Trophoblast cell (in vitro differentiated cells and primary cell): ENCODE data around the gene ALG11.
A peak's percentile ranks its signal among the peaks of the same experiment; 100 is the strongest.

Experiments used
- DNase-seq, 2 donors: peaks; one replicate each; pipeline ENCODE4 v3.0.0-alpha.2; 2016
- H2AFZ ChIP-seq: 2 replicates; pipeline ENCODE4 v1.6.1; 2013; ENCODE audit warnings: low read length, moderate library complexity, mild to moderate bottlenecking; ENCODE audit not compliant: insufficient read depth, poor library complexity
- H2AK5ac ChIP-seq: 2 replicates; pipeline ENCODE4 v1.6.1; 2013; ENCODE audit warnings: mild to moderate bottlenecking, low read length
- H2BK120ac ChIP-seq: 2 replicates; pipeline ENCODE4 v1.6.1; 2013; ENCODE audit warnings: low read length, mild to moderate bottlenecking, moderate library complexity; ENCODE audit not compliant: insufficient read depth, poor library complexity
- H2BK12ac ChIP-seq: 2 replicates; pipeline ENCODE4 v1.6.1; 2013; ENCODE audit warnings: mild to moderate bottlenecking, low read length, moderate library complexity
- H2BK5ac ChIP-seq: 2 replicates; pipeline ENCODE4 v1.6.1; 2013; ENCODE audit warnings: low read length, low read depth, moderate library complexity, mild to moderate bottlenecking; ENCODE audit not compliant: poor library complexity
- H3K14ac ChIP-seq: 2 replicates; pipeline ENCODE4 v1.6.1; 2013; ENCODE audit warnings: mild to moderate bottlenecking, low read length
- H3K18ac ChIP-seq: 2 replicates; pipeline ENCODE4 v1.6.1; 2013; ENCODE audit warnings: mild to moderate bottlenecking, low read length
- H3K23ac ChIP-seq: 2 replicates; pipeline ENCODE4 v1.6.1; 2013; ENCODE audit warnings: low read length
- H3K27ac ChIP-seq: 2 replicates; pipeline ENCODE4 v1.5.1; 2013; ENCODE audit warnings: low read depth, mild to moderate bottlenecking, inconsistent platforms, low read length, moderate library complexity
- H3K27me3 ChIP-seq: 2 replicates; pipeline ENCODE4 v1.6.1; 2013; ENCODE audit warnings: inconsistent platforms, mild to moderate bottlenecking, low read length, moderate library complexity; ENCODE audit not compliant: insufficient read depth
- H3K36me3 ChIP-seq, 2 experiments: 1 replicate in 1 of 2; 2 replicates in 1 of 2; pipeline ENCODE4 v1.6.1; 2013; ENCODE audit warnings: low read length in 2 of 2, mild to moderate bottlenecking in 2 of 2, moderate library complexity in 1 of 2; ENCODE audit not compliant: insufficient read depth in 2 of 2, control insufficient read depth in 1 of 2
- H3K4ac ChIP-seq: 2 replicates; pipeline ENCODE4 v1.6.1; 2013; ENCODE audit warnings: low read depth, mild to moderate bottlenecking, low read length, moderate library complexity
- H3K4me1 ChIP-seq, 2 experiments: 1 replicate in 1 of 2; 2 replicates in 1 of 2; pipeline ENCODE4 v1.6.1; 2013; ENCODE audit warnings: low read length in 2 of 2, mild to moderate bottlenecking in 2 of 2, moderate library complexity in 1 of 2; ENCODE audit not compliant: insufficient read depth in 2 of 2, control insufficient read depth in 1 of 2
- H3K4me2 ChIP-seq: 2 replicates; pipeline ENCODE4 v1.6.1; 2013; ENCODE audit warnings: inconsistent platforms, mild to moderate bottlenecking, low read length, moderate library complexity
- H3K4me3 ChIP-seq: 2 replicates; pipeline ENCODE4 v1.5.1; 2013; ENCODE audit warnings: mild to moderate bottlenecking, low read depth, low read length, inconsistent platforms
- H3K79me1 ChIP-seq: one replicate; pipeline ENCODE4 v1.6.1; 2013; ENCODE audit warnings: low read length
- H3K79me2 ChIP-seq: 2 replicates; pipeline ENCODE4 v1.6.1; 2013; ENCODE audit warnings: low read length, mild to moderate bottlenecking; ENCODE audit not compliant: control insufficient read depth, insufficient read depth, poor library complexity
- H3K9ac ChIP-seq: 2 replicates; pipeline ENCODE4 v1.6.1; 2013; ENCODE audit warnings: mild to moderate bottlenecking, low read length
- H3K9me3 ChIP-seq: 2 replicates; pipeline ENCODE4 v1.6.1; 2013; ENCODE audit warnings: low read depth, mild to moderate bottlenecking, control low read depth, inconsistent platforms, low read length; ENCODE audit not compliant: insufficient read depth
- H4K12ac ChIP-seq: 2 replicates; pipeline ENCODE4 v1.6.1; 2013; ENCODE audit warnings: low read depth, mild to moderate bottlenecking, low read length, moderate library complexity
- H4K8ac ChIP-seq: 2 replicates; pipeline ENCODE4 v1.6.1; 2013; ENCODE audit warnings: low read depth, mild to moderate bottlenecking, low read length, moderate library complexity
- H4K91ac ChIP-seq: one replicate; pipeline ENCODE4 v1.6.1; 2013; ENCODE audit warnings: low read depth, mild to moderate bottlenecking, low read length, moderate library complexity
- WGBS: extraction: QIAGEN DNeasy Blood & Tissue Kit; methylation state at CpG from one replicate; pipeline ENCODE4 v1.1.7; 2013; ENCODE audit warnings: missing lambda C conversion rate; ENCODE audit not compliant: insufficient read length, insufficient coverage; ENCODE audit errors: extremely low coverage; 5-methylcytosine and 5-hydroxymethylcytosine counted together

Gene ALG11

GRCh38 chr13:52067237-52067636 is 55.0 kb downstream of the ALG11 start:
- H3K36me3 ChIP-seq: peaks cover 0 to 1% of the 10 kb centered on the region in 2 experiments
- H3K4me2 ChIP-seq: no peak overlapping the region
- no peak overlapping the region for H3K14ac ChIP-seq
- H4K8ac ChIP-seq: no peak overlapping the region
- H2AFZ ChIP-seq: no peak overlapping the region
- H2AK5ac ChIP-seq: no peak overlapping the region
- no peak overlapping the region for H3K4me3 ChIP-seq
- H3K4ac ChIP-seq: no peak overlapping the region
- H2BK5ac ChIP-seq: no peak overlapping the region
- no peak overlapping the region for H3K9ac ChIP-seq
- peaks cover 12% of the 10 kb centered on the region for H3K9me3 ChIP-seq
- no peak overlapping the region for H3K23ac ChIP-seq
- H3K79me1 ChIP-seq: no peaks in the 10 kb centered on the region
- H2BK120ac ChIP-seq: no peak overlapping the region
- H3K18ac ChIP-seq: no peak overlapping the region
- no peak overlapping the region for H3K27ac ChIP-seq
- H3K27me3 ChIP-seq: no peaks in the 10 kb centered on the region
- DNase-seq: no peak
- H4K91ac ChIP-seq: no peak overlapping the region
- H2BK12ac ChIP-seq: no peak overlapping the region
- no peak overlapping the region for H4K12ac ChIP-seq
- H3K79me2 ChIP-seq: no peaks in the 10 kb centered on the region
- no peaks in the 10 kb centered on the region for H3K4me1 ChIP-seq

- Histone ChIP-seq H3K14ac (no peak overlapping the region), H4K12ac (no peak overlapping the region), H3K79me1 (no peaks in the 10 kb centered on the region), H3K36me3 (peaks cover 0 to 1% of the 10 kb centered on the region in 2 experiments), H3K79me2 (no peaks in the 10 kb centered on the region), H3K27ac (no peak overlapping the region), H4K8ac (no peak overlapping the region), H3K4me3 (no peak overlapping the region), H2BK12ac (no peak overlapping the region), H2BK5ac (no peak overlapping the region), H2AFZ (no peak overlapping the region), H3K9me3 (peaks cover 10% of the 10 kb centered on the region), H3K18ac (no peak overlapping the region), H3K27me3 (no peaks in the 10 kb centered on the region), H4K91ac (no peak overlapping the region), H2BK120ac (no peak overlapping the region), H3K4ac (no peak overlapping the region), H3K9ac (no peak overlapping the region), H3K23ac (no peak overlapping the region), H3K4me2 (no peak overlapping the region), H3K4me1 (no peaks in the 10 kb centered on the region), H2AK5ac (no peak overlapping the region)
- no CpG with 5 or more reads among the region's 1 CpG for WGBS
- peak; percentile 30 to 66 for DNase-seq
Observed at GRCh38 chr13:52070929-52071523, 58.8 kb downstream of the ALG11 start.
